GM19240 (cell line): ENCODE results near the gene PPA2.

Experiments used
- DNase-seq: peaks from one replicate; pipeline ENCODE4 v3.0.0; 2011; ENCODE audit warnings: low spot score; ENCODE audit not compliant: insufficient read length

PPA2 gene

GRCh38 chr4:105399532-105400161 lies 74.2 kb downstream of the PPA2 start:
- DNase-seq = no peak

- no peak for DNase-seq
Measured at GRCh38 chr4:105392858-105393257, 81.0 kb downstream of the PPA2 start.

GRCh38 chr4:105389167-105389566 lies 84.7 kb downstream of the PPA2 start:
- no peak for DNase-seq

GRCh38 chr4:105387466-105387865 lies 86.4 kb downstream of the PPA2 start:
- DNase-seq = no peak

GRCh38 chr4:105386012-105386411 lies 87.8 kb downstream of the PPA2 start:
- no peak for DNase-seq

GRCh38 chr4:105374071-105374470 lies 99.8 kb downstream of the PPA2 start:
- no peak for DNase-seq

GRCh38 chr4:105373324-105373723 lies 100.5 kb downstream of the PPA2 start:
- DNase-seq = no peak

GRCh38 chr4:105369988-105370387 lies 103.9 kb downstream of the PPA2 start:
- no peak for DNase-seq

GRCh38 chr4:105361053-105361452 lies 112.8 kb downstream of the PPA2 start:
- no peak for DNase-seq

GRCh38 chr4:105357258-105357980 lies 116.4 kb downstream of the PPA2 start:
- DNase-seq = no peak

GRCh38 chr4:105356194-105356593 lies 117.7 kb downstream of the PPA2 start:
- no peak for DNase-seq

GRCh38 chr4:105352826-105353225 lies 121.0 kb downstream of the PPA2 start:
- DNase-seq = peak; percentile 3

GRCh38 chr4:105351861-105352260 lies 122.0 kb downstream of the PPA2 start:
- DNase-seq = no peak

GRCh38 chr4:105350859-105351490 lies 122.9 kb downstream of the PPA2 start:
- DNase-seq = no peak

GRCh38 chr4:105348719-105349118 lies 125.1 kb downstream of the PPA2 start:
- no peak for DNase-seq

- no peak for DNase-seq
Measured at GRCh38 chr4:105346869-105347268, 127.0 kb downstream of the PPA2 start.

GRCh38 chr4:105345838-105346237 lies 128.0 kb downstream of the PPA2 start:
- DNase-seq = no peak

GRCh38 chr4:105345358-105345757 lies 128.5 kb downstream of the PPA2 start:
- DNase-seq = no peak

- no peak for DNase-seq
Measured at GRCh38 chr4:105344141-105344540, 129.7 kb downstream of the PPA2 start.

GRCh38 chr4:105343146-105343931 lies 130.5 kb downstream of the PPA2 start:
- no peak for DNase-seq

- DNase-seq = no peak
Measured at GRCh38 chr4:105329081-105329480, 144.8 kb downstream of the PPA2 start.

- no peak for DNase-seq
Measured at GRCh38 chr4:105327956-105328355, 145.9 kb downstream of the PPA2 start.
